ENCODE results near the gene KLF3.

The KLF3 gene

GRCh38 chr4:38716256-38716655 lies 52.3 kb downstream of the KLF3 start:
- no peak for DNase-seq
- no peak overlapping the region for H3K27ac Mint-ChIP-seq
- no peak overlapping the region for H3K4me3 Mint-ChIP-seq
- no peak for ATAC-seq (replicated peaks)
- H3K9me3 Mint-ChIP-seq = peaks cover 0 to 4% of the 10 kb centered on the region in 2 donors
- peaks cover 0 to 5% of the 10 kb centered on the region in 2 donors for H3K36me3 Mint-ChIP-seq
- H3K4me1 Mint-ChIP-seq = peaks cover 2 to 7% of the 10 kb centered on the region in 2 donors
- no peaks in the 10 kb centered on the region for H3K27me3 Mint-ChIP-seq

DNA sequence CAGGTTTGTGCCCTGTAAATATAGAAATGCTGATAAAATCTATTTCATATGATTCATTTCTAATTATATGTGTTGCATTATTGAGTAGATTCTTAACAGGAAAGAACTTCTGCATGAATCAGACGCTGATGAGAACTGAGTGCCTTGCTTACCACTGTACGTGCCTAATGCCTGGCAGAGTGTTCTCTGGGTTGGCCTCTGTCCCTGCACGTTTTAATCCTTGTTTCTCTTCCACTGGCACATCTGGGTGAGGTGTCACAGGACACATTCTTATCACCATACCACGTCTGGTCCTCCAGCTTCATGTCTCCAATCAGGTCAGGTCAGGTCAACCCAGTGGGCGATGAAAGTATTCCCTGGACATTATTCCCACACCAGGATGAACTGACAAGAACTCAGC lies 53.6 kb downstream of the KLF3 start:
- Mint-ChIP-seq H3K4me3 (no peak overlapping the region), H3K36me3 (no peaks in the 10 kb centered on the region), H3K9me3 (no peaks in the 10 kb centered on the region), H3K27me3 (no peaks in the 10 kb centered on the region), H3K4me1 (peaks cover 1 to 5% of the 10 kb centered on the region in 2 donors), H3K27ac (no peak overlapping the region)
- ATAC-seq (replicated peaks) (no peak), DNase-seq (no peak)

GRCh38 chr4:38723114-38723513 lies 59.1 kb downstream of the KLF3 start:
- Mint-ChIP-seq H3K4me3 (no peak overlapping the region), H3K36me3 (no peaks in the 10 kb centered on the region), H3K4me1 (peaks cover 7 to 12% of the 10 kb centered on the region in 2 donors), H3K9me3 (no peaks in the 10 kb centered on the region), H3K27me3 (no peaks in the 10 kb centered on the region), H3K27ac (peak overlapping the region; percentile 9)
- no peak for ATAC-seq (replicated peaks)
- DNase-seq = no peak

DNA sequence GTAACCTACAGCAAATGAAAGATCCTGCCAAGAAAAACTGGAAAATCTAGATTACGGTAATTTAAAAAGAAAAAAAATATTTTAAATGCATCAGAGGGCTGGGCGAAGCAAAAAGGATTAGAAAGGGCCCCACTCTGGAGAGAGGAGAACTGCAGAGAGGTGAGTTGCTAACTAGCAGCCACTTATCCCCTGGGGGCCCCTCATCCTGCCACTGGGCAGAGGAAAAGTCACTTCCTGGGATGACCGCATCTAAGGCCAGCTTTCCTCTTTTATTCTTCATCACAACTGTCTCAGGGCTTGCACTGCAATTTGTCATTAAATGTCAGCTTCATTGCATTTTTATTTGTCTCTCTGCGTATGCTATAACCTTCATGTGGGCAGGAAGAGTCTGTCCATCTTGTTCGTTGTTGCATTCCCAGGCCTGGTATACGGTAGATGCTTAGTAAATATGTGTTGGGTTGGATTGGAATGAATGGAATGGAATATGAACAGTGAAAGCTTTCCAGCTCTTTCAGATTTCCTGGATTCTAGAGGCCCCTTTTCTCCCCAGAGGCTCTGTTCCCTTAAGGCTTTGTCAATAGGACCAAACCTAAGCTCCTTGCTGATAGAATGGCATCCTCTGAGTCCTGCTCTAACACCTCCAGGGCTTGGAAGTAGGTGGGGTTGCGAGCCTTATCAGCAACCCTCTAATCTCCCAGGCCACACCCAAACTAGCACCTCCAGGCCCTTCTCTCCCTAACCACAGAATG lies 59.9 kb downstream of the KLF3 start:
- Mint-ChIP-seq H3K9me3 (no peaks in the 10 kb centered on the region), H3K27me3 (no peaks in the 10 kb centered on the region), H3K27ac (peak overlapping the region; percentile 28), H3K4me1 (peaks cover 11 to 17% of the 10 kb centered on the region in 2 donors), H3K4me3 (no peak overlapping the region), H3K36me3 (no peaks in the 10 kb centered on the region)
- no peak for ATAC-seq (replicated peaks)
- DNase-seq = no peak

GRCh38 chr4:38724475-38724808 lies 60.4 kb downstream of the KLF3 start:
- DNase-seq = no peak

GRCh38 chr4:38728631-38729141 lies 64.7 kb downstream of the KLF3 start:
- Mint-ChIP-seq H3K36me3 (peaks cover 2 to 10% of the 10 kb centered on the region in 2 donors), H3K27me3 (peaks cover 0 to 3% of the 10 kb centered on the region in 2 donors), H3K4me1 (peaks cover 37 to 46% of the 10 kb centered on the region in 2 donors), H3K4me3 (no peak overlapping the region), H3K27ac (peak overlapping the region; percentile 67), H3K9me3 (peaks cover 9 to 10% of the 10 kb centered on the region in 2 donors)
- DNase-seq (no peak), ATAC-seq (replicated peaks) (no peak)

More at GRCh38 chr4:38724475-38724808, 60.4 kb downstream of the KLF3 start:
- no peaks in the 10 kb centered on the region for H3K36me3 Mint-ChIP-seq
- H3K27me3 Mint-ChIP-seq = no peaks in the 10 kb centered on the region
- ATAC-seq (replicated peaks) = no peak
- peaks cover 13 to 19% of the 10 kb centered on the region in 2 donors for H3K4me1 Mint-ChIP-seq
- no peaks in the 10 kb centered on the region for H3K9me3 Mint-ChIP-seq
- no peak overlapping the region for H3K4me3 Mint-ChIP-seq
- H3K27ac Mint-ChIP-seq = peak overlapping the region; percentile 28

DNA sequence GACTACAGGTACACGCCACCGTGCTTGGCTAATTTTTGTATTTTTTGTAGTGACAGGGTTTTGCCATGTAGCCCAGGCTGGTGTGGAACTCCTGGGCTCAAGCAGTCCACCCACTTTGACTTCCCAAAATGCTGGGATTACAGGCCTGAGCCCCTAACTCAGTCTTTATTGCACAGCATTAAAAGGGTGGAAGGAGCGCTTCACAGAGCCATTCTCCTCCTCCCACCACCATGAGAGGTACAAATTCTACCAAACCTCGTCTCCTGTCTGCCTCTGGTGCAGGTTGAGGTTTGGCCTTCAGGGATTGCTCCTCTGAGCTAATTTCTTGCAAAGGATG lies 66.5 kb downstream of the KLF3 start:
- Mint-ChIP-seq H3K4me1 (peaks cover 40 to 52% of the 10 kb centered on the region in 2 donors), H3K27me3 (peaks cover 0 to 5% of the 10 kb centered on the region in 2 donors), H3K9me3 (peaks cover 12 to 13% of the 10 kb centered on the region in 2 donors), H3K36me3 (peaks cover 5 to 13% of the 10 kb centered on the region in 2 donors), H3K27ac (peak overlapping the region; percentile 97), H3K4me3 (peak overlapping the region; percentile 69 to 78)
- ATAC-seq (replicated peaks) (peak in 1 of 2 donors; percentile 0), DNase-seq (no peak)

DNA sequence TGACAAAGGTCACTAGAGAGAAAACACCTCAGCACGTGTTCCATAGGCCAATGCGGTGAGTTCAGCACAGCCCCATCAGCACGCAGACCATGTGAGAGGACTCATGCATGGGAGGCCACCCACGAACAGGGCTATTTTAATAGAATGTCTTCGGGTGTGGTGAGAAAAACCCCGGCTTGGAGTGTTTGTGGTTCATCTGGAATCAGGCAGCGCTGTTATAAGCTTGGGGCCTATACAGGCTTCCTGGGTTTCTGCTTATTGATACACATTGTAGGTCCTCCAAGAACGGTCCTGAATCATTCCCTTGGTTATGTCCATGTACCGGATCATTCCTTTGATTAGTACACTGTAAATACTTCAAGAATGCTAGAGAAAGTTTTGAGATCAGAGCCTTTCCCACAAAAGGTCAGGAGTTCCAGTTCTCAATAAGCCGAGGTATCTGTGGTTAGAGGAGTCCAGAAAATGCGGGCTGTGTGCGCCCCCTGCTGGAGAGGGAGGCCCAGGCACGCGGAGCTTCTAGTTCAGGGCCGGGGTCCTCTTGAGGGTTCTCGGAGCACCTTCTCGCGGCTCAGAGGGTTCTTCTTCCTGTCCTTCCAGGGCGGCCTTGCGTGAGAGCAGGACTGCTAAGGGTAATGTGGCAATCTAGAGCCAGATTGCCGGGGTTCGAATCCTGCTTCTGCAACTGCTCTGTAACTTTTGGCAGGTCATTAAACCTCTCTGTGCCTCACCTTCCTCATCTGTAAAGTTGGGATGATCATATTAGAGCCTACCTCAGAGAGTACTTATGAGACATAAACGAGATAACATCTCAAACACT lies 67.0 kb downstream of the KLF3 start:
- Mint-ChIP-seq H3K4me3 (peak overlapping the region; percentile 69 to 78), H3K4me1 (peaks cover 42 to 52% of the 10 kb centered on the region in 2 donors), H3K27ac (peak overlapping the region; percentile 97), H3K9me3 (peaks cover 12 to 13% of the 10 kb centered on the region in 2 donors), H3K27me3 (peaks cover 0 to 5% of the 10 kb centered on the region in 2 donors), H3K36me3 (peaks cover 5 to 13% of the 10 kb centered on the region in 2 donors)
- peak; percentile 95 to 96 for ATAC-seq (replicated peaks)
- peak; percentile 90 for DNase-seq

DNA sequence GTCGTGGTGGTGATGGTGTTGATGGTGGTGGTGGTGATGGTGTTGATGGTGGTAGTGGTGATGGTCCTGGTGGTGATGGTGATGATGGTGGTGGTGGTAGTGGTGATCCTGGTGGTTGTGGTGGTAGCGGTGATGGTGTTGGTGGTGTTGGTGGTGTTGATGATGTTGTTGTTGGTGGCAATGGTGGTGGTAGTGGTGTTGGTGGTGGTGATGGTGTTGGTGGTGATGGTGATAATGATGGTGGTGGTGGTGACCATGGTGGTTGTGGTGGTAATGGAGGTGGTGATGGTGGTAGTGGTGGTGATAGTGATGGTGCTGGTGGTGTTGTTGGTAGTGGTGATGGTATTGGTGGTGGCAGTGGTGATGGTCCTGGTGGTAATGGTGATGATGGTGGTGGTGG lies 69.7 kb downstream of the KLF3 start:
- peaks cover 40 to 49% of the 10 kb centered on the region in 2 donors for H3K4me1 Mint-ChIP-seq
- H3K4me3 Mint-ChIP-seq = peak overlapping the region; percentile 42 to 50
- peaks cover 5 to 13% of the 10 kb centered on the region in 2 donors for H3K36me3 Mint-ChIP-seq
- no peak for ATAC-seq (replicated peaks)
- peaks cover 0 to 5% of the 10 kb centered on the region in 2 donors for H3K27me3 Mint-ChIP-seq
- peaks cover 12 to 13% of the 10 kb centered on the region in 2 donors for H3K9me3 Mint-ChIP-seq
- DNase-seq = no peak
- peak overlapping the region; percentile 71 for H3K27ac Mint-ChIP-seq

DNA sequence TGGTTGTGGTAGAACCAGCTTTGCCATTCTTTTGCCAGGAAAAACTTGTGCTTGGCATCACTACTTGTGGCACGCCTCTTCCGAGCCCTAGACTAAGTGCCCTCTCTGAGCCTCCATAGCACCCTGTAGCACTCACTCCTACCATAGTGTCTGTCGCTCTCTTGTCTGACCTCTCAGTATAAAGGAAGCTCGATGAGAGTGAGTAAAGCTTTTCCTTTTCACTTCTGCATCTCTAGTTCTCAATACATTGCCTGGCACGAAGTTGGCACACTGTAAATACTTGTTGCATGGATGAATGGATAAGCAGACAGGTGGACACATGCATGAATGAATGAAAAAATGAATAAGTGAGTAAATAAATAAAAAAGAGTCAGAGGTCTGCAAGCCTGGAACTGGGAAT lies 70.4 kb downstream of the KLF3 start:
- Mint-ChIP-seq H3K27me3 (peaks cover 0 to 5% of the 10 kb centered on the region in 2 donors), H3K9me3 (peaks cover 12 to 13% of the 10 kb centered on the region in 2 donors), H3K36me3 (peaks cover 5 to 13% of the 10 kb centered on the region in 2 donors), H3K4me3 (peak overlapping the region in 1 of 2 donors; percentile 5), H3K27ac (peak overlapping the region; percentile 10), H3K4me1 (peaks cover 37 to 44% of the 10 kb centered on the region in 2 donors)
- peak; percentile 35 to 44 for ATAC-seq (replicated peaks)
- no peak for DNase-seq

DNA sequence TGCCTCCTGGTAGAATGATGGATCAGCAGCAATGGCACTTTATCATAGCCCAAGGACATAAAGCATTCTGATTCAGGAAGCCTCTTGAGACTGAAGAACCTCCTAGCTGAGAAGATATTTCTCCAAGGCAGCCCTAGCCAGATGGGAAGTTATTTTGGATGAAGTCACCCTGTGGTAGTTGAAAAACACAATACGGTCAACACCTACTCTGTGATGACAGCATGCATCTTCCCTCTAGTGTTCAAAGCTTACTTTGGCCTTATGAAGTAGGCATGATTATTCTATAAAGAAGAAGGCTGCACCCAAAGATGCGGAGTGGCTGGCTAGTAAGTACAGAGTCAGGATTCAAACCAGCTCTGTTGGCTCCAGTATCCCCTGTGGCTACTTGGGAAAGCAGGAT lies 70.9 kb downstream of the KLF3 start:
- no peak for DNase-seq
- peaks cover 35 to 41% of the 10 kb centered on the region in 2 donors for H3K4me1 Mint-ChIP-seq
- peaks cover 0 to 5% of the 10 kb centered on the region in 2 donors for H3K27me3 Mint-ChIP-seq
- peaks cover 5 to 13% of the 10 kb centered on the region in 2 donors for H3K36me3 Mint-ChIP-seq
- no peak for ATAC-seq (replicated peaks)
- H3K27ac Mint-ChIP-seq = no peak overlapping the region
- no peak overlapping the region for H3K4me3 Mint-ChIP-seq
- H3K9me3 Mint-ChIP-seq = peaks cover 12 to 13% of the 10 kb centered on the region in 2 donors

- DNase-seq = no peak
- no peak for ATAC-seq (replicated peaks)
- Mint-ChIP-seq H3K27ac (no peak overlapping the region), H3K9me3 (peaks cover 12 to 13% of the 10 kb centered on the region in 2 donors), H3K4me1 (peaks cover 27 to 31% of the 10 kb centered on the region in 2 donors), H3K27me3 (peaks cover 0 to 5% of the 10 kb centered on the region in 2 donors), H3K36me3 (peaks cover 5 to 13% of the 10 kb centered on the region in 2 donors), H3K4me3 (no peak overlapping the region)
Measured at GRCh38 chr4:38735870-38736269, 71.9 kb downstream of the KLF3 start.

- H3K27me3 Mint-ChIP-seq = no peaks in the 10 kb centered on the region
- no peaks in the 10 kb centered on the region for H3K9me3 Mint-ChIP-seq
- ATAC-seq (replicated peaks) (no peak), DNase-seq (no peak)
- no peak overlapping the region for H3K27ac Mint-ChIP-seq
- no peaks in the 10 kb centered on the region for H3K36me3 Mint-ChIP-seq
- peaks cover 16 to 29% of the 10 kb centered on the region in 2 donors for H3K4me1 Mint-ChIP-seq
- no peak overlapping the region for H3K4me3 Mint-ChIP-seq
Measured at GRCh38 chr4:38738940-38739803, 75.2 kb downstream of the KLF3 start.

DNA sequence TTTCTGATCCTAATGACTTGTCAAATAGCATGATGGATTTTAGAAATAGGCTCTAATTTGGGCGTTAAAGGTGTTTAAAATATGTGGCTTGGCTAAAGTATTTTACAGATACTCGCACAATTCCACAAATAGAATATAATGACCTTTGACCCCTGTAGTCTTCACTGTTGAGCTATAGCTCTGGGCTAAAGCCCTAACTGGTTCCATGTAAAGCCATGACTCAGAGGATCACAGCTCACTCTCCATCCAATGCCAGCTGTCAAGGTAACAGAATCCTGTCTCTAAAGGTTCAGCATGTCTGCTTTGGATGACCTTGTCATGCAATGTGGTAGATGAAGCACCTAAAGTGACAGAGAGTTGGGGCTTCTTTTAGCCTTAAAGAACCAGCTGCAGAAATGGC lies 76.3 kb downstream of the KLF3 start:
- DNase-seq (no peak), ATAC-seq (replicated peaks) (peak in 1 of 2 donors; percentile 54)
- Mint-ChIP-seq H3K4me3 (no peak overlapping the region), H3K4me1 (peaks cover 9 to 22% of the 10 kb centered on the region in 2 donors), H3K27me3 (no peaks in the 10 kb centered on the region), H3K9me3 (no peaks in the 10 kb centered on the region), H3K36me3 (no peaks in the 10 kb centered on the region), H3K27ac (no peak overlapping the region)
